GM19328 (cell line): ENCODE results near the gene FYCO1.

Source experiments
- ATAC-seq: cut with Tn5 transposase; IDR thresholded peaks from one replicate; pipeline ENCODE4 v1.9.1; 2021; ENCODE audit warnings: mild to moderate bottlenecking, moderate library complexity; ENCODE audit not compliant: unreplicated experiment

The FYCO1 gene

GRCh38 chr3:45890405-45890804 is 105.2 kb downstream of the FYCO1 start:
- ATAC-seq = no peak

- no peak for ATAC-seq
These were observed 106.3 kb downstream of the FYCO1 start for GRCh38 chr3:45889337-45889736.

- no peak for ATAC-seq
These were observed 107.7 kb downstream of the FYCO1 start for GRCh38 chr3:45887759-45888511.

- no peak for ATAC-seq
These were observed 108.3 kb downstream of the FYCO1 start for GRCh38 chr3:45887285-45887684.

- ATAC-seq = no peak
These were observed 109.5 kb downstream of the FYCO1 start, which contains the start of gene CCR9 for GRCh38 chr3:45885979-45886705. Gene CCR9, plus strand, starts transcription at chr3:45886543. Its CDS starts 8,391 bp downstream, at chr3:45894934.

GRCh38 chr3:45884368-45885201 is 111.0 kb downstream of the FYCO1 start:
- ATAC-seq = no peak

- ATAC-seq = no peak
These were observed 114.3 kb downstream of the FYCO1 start for GRCh38 chr3:45881078-45882022.

GRCh38 chr3:45880725-45881077 is 114.9 kb downstream of the FYCO1 start:
- ATAC-seq = no peak

- ATAC-seq = no peak
These were observed 117.5 kb downstream of the FYCO1 start for GRCh38 chr3:45878124-45878523.

GRCh38 chr3:45874677-45875346 is 120.8 kb downstream of the FYCO1 start:
- ATAC-seq = no peak

GRCh38 chr3:45873638-45874037 is 122.0 kb downstream of the FYCO1 start:
- ATAC-seq = no peak

- ATAC-seq = no peak
These were observed 122.6 kb downstream of the FYCO1 start for GRCh38 chr3:45873036-45873435.

- no peak for ATAC-seq
These were observed 123.1 kb downstream of the FYCO1 start for GRCh38 chr3:45872569-45872968.

GRCh38 chr3:45871780-45872179 is 123.8 kb downstream of the FYCO1 start:
- no peak for ATAC-seq

- ATAC-seq = no peak
These were observed 125.5 kb downstream of the FYCO1 start for GRCh38 chr3:45870099-45870498.

GRCh38 chr3:45869638-45870037 is 126.0 kb downstream of the FYCO1 start:
- no peak for ATAC-seq

- no peak for ATAC-seq
These were observed 127.0 kb downstream of the FYCO1 start for GRCh38 chr3:45868650-45869049.

- no peak for ATAC-seq
These were observed 127.4 kb downstream of the FYCO1 start for GRCh38 chr3:45868213-45868612.
